ENCODE results near the gene DDIT4. TPM values are rescaled to one million over a fixed set of nuclear protein-coding genes. Genes with fewer than 3 reads are reported as not detected.
"Not testable (repeated sequence)": the region's sequence is repeated elsewhere in the genome, so short reads cannot be mapped to it uniquely, and the experiment has no call there.

The DDIT4 gene, protein sequence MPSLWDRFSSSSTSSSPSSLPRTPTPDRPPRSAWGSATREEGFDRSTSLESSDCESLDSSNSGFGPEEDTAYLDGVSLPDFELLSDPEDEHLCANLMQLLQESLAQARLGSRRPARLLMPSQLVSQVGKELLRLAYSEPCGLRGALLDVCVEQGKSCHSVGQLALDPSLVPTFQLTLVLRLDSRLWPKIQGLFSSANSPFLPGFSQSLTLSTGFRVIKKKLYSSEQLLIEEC
- 1,000 to 10,000 TPM; 1,071 to 1,096 TPM for total RNA-seq

DNA sequence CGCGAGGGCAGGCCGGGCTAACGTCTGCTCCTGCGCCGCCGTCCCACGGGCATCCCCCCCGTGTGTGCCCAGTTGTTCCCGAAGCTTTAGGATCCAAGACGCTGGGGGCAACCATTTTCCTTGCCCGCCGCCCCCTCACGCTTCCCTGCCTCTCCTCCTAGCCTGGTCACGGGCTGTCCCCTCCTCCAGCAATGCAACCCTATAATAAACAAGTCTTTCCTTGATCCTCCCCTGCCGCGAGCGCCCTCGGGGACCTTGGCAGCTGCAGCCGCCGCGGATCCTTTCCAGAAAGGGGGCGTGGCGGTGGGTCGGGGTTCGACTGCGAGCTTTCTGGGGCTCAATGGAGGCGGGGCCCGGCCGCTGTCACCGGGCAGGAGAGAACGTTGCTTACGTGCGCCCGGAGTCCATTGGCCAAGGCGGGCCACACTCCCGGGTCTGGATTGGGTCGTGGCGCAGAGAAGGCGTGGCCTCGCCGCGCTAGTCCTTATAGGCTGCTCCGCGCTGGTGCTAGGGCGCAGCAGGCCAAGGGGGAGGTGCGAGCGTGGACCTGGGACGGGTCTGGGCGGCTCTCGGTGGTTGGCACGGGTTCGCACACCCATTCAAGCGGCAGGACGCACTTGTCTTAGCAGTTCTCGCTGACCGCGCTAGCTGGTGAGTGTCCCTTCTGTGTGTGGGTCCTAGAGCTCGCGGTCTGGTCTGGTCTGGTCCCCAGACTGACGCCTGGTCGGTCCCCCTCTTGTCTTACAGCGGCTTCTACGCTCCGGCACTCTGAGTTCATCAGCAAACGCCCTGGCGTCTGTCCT is at the start of gene DDIT4:
TSS of gene DDIT4 (plus strand) at position 515 of the 803 bp plus-strand sequence. CDS start 293 bp downstream, outside the sequence.
- ChIA-PET POLR2A (interaction anchor here (0.9 to 13.5 kb wide), 20 partner anchors 11 to 149 kb away, joined by 3 to 290 read pairs (median 8); partner anchors contain the start of genes ANAPC16 and ASCC1), CTCF (interaction anchor here (0.6 to 11.4 kb wide), 15 partner anchors 8 to 225 kb away, joined by 3 to 164 read pairs (median 10); no protein-coding TSS in a partner anchor)
- no peaks in the 10 kb centered on the region for H3K9me3 Mint-ChIP-seq
- intact Hi-C loops (cut with micrococcal nuclease): loop anchor here (2.0 kb wide), 1 partner anchor 61 kb away; no protein-coding TSS in a partner anchor
- peaks cover 43% of the 10 kb centered on the region for H3K4me1 Mint-ChIP-seq (ENCODE audit: low read depth)
- H3K27ac Mint-ChIP-seq: peak within 1 kb of the TSS; percentile 97
- H3K27me3 Mint-ChIP-seq: no peaks in the 10 kb centered on the region
- H3K36me3 Mint-ChIP-seq (ENCODE audit: low read depth): peaks cover 37% of the 10 kb centered on the region
- peak within 1 kb of the TSS; percentile 100 for H3K4me3 Mint-ChIP-seq
- ATAC-seq (peak; percentile 86), DNase-seq (peak; percentile 100)
- TF ChIP-seq, protein P1, sequence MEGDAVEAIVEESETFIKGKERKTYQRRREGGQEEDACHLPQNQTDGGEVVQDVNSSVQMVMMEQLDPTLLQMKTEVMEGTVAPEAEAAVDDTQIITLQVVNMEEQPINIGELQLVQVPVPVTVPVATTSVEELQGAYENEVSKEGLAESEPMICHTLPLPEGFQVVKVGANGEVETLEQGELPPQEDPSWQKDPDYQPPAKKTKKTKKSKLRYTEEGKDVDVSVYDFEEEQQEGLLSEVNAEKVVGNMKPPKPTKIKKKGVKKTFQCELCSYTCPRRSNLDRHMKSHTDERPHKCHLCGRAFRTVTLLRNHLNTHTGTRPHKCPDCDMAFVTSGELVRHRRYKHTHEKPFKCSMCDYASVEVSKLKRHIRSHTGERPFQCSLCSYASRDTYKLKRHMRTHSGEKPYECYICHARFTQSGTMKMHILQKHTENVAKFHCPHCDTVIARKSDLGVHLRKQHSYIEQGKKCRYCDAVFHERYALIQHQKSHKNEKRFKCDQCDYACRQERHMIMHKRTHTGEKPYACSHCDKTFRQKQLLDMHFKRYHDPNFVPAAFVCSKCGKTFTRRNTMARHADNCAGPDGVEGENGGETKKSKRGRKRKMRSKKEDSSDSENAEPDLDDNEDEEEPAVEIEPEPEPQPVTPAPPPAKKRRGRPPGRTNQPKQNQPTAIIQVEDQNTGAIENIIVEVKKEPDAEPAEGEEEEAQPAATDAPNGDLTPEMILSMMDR (IDR thresholded peaks at IDR 0.05): no peak

DNA sequence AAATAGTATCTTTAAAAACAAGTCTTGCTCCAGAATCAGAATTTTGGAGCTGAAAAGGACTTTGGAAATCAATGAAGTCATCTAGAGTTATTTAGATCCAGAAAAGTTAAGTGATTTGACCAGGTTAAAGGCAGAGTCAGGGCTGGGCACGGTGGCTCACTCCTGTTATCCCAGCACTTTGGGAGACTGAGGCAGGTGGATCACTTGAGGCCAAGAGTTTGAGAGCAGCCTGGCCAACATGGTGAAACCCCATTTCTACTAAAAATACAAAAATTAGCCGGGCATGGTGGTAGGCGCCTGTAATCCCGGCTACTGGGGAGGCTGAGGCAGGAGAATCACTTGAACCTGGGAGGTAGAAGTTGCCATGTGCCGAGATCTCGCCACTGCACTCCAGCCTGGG is 49.5 kb upstream of the DDIT4 start:
- intact Hi-C loops (cut with micrococcal nuclease); DNase-seq; ATAC-seq; H3K4me3 Mint-ChIP-seq; H3K9me3 Mint-ChIP-seq; H3K27me3 Mint-ChIP-seq: not testable (repeated sequence)
- CTCF ChIA-PET: interaction anchor here (0.6 to 4.2 kb wide), 22 partner anchors 9 to 176 kb away, joined by 3 to 40 read pairs (median 5); no protein-coding TSS in a partner anchor
- Mint-ChIP-seq H3K4me1 (ENCODE audit: low read depth) (peaks cover 51% of the 10 kb centered on the region), H3K36me3 (ENCODE audit: low read depth) (peaks cover 40% of the 10 kb centered on the region), H3K27ac (peak overlapping the region; percentile 91)
- POLR2A ChIA-PET: interaction anchor here (1.2 kb wide), 1 partner anchor 73 kb away, joined by 3 read pairs; no protein-coding TSS in a partner anchor

DNA sequence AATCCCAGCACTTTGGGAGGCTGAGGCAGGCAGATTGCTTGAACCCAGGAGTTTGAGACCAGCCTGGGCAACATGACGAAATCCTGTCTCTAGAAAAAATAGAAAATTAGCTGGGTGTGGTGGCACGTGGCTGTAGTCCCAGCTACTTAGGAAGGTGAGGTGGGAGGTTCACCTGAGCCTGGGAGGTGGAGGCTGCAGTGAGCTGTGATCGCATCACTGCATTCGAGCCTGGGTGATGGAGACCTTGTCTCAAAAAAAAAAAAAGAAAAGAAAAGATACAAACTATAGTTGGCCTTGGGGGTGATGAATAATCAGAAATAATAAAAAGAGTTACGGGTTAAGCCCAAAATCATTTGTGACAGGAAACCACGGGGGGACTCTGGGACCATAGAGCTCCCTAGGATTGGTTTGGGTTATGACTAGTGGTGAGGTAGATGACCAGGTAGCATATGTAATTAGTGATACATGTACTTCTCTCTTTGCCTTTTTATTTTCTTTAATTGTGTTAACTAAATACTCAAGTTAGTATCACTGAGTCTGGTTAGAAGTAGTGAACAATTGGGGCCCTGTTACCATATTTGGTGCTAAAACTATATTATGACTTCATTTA is 47.2 kb upstream of the DDIT4 start:
- H3K36me3 Mint-ChIP-seq (ENCODE audit: low read depth): peaks cover 44% of the 10 kb centered on the region
- H3K27me3 Mint-ChIP-seq: no peaks in the 10 kb centered on the region
- DNase-seq: no peak
- H3K9me3 Mint-ChIP-seq: no peaks in the 10 kb centered on the region
- ATAC-seq: no peak
- TF ChIP-seq, protein P1 (IDR thresholded peaks at IDR 0.05): no peak
- H3K4me1 Mint-ChIP-seq (ENCODE audit: low read depth): peaks cover 52% of the 10 kb centered on the region
- H3K4me3 Mint-ChIP-seq: no peak overlapping the region
- intact Hi-C loops (cut with micrococcal nuclease): loop anchor here (2.0 kb wide), 1 partner anchor 26 kb away; no protein-coding TSS in a partner anchor
- ChIA-PET CTCF (interaction anchor here (0.7 to 4.2 kb wide), 6 partner anchors 11 to 178 kb away, joined by 3 to 40 read pairs (median 4); no protein-coding TSS in a partner anchor), POLR2A (interaction anchor here (0.9 to 1.3 kb wide), 3 partner anchors 21 to 95 kb away, joined by 3 read pairs; no protein-coding TSS in a partner anchor)
- peak overlapping the region; percentile 79 for H3K27ac Mint-ChIP-seq

DNA sequence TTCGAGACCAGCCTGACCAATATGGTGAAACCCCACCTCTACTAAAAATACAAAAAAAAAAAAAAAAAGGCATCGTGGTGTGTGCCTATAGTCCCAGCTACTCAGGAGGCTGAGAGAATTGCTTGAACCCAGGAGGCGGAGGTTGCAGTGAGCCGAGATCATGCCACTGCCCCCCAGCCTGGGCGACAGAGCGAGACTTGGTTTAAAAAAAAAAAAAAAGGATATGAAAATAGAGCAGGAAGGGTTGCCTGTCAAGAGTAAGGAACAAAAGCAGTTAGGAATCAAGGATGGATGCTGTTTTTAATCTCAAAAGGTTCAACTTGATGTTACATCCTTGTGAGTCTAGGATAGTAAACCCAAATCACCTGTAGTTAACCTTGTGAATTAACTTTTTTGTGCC is 45.9 kb upstream of the DDIT4 start:
- Mint-ChIP-seq H3K4me3 (no peak overlapping the region), H3K9me3 (no peaks in the 10 kb centered on the region), H3K4me1 (ENCODE audit: low read depth) (peaks cover 48% of the 10 kb centered on the region), H3K36me3 (ENCODE audit: low read depth) (peaks cover 45% of the 10 kb centered on the region), H3K27me3 (no peaks in the 10 kb centered on the region), H3K27ac (peak overlapping the region; percentile 61)
- ChIA-PET CTCF (interaction anchor here (1.1 to 2.6 kb wide), 4 partner anchors 9 to 331 kb away, joined by 3 to 12 read pairs (median 4); partner anchors contain the start of gene ASCC1), POLR2A (no interaction called here)
- TF ChIP-seq, protein P1 (IDR thresholded peaks at IDR 0.05): no peak
- ATAC-seq: no peak
- intact Hi-C loops (cut with micrococcal nuclease): loop anchor here (2.0 kb wide), 1 partner anchor 25 kb away; no protein-coding TSS in a partner anchor
- no peak for DNase-seq

DNA sequence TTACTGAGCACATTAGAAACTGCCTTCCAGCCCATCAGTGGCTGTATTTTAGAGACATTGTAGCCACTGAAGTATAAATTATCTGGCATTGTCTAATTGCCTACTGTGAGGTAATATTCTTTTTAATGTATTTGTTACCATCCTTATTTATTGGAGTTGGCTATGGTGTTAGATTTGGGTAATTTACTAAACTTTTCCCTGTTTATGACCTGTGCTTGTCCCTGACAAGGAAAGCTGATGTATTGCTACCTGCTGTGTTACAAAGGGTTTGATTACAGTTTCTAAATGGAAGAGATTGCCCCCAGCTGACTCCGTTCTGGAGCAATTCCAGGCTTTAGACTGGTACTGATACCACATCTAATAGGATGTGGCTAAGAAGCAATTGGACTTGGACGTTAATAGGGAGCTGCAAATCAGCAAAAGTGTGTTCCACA is 45.4 kb upstream of the DDIT4 start:
- H3K27ac Mint-ChIP-seq: peak overlapping the region; percentile 61
- TF ChIP-seq, protein P1 (IDR thresholded peaks at IDR 0.05): no peak
- CTCF ChIA-PET: interaction anchor here (1.0 to 2.6 kb wide), 9 partner anchors 10 to 332 kb away, joined by 3 to 12 read pairs (median 4); partner anchors contain the start of gene ASCC1
- DNase-seq (no peak), ATAC-seq (no peak)
- no peaks in the 10 kb centered on the region for H3K27me3 Mint-ChIP-seq
- H3K9me3 Mint-ChIP-seq: no peaks in the 10 kb centered on the region
- intact Hi-C loops (cut with micrococcal nuclease): no loop called here
- peaks cover 45% of the 10 kb centered on the region for H3K4me1 Mint-ChIP-seq (ENCODE audit: low read depth)
- H3K4me3 Mint-ChIP-seq: no peak overlapping the region
- H3K36me3 Mint-ChIP-seq (ENCODE audit: low read depth): peaks cover 49% of the 10 kb centered on the region
- POLR2A ChIA-PET: interaction anchor here (0.7 to 0.9 kb wide), 2 partner anchors 35 to 142 kb away, joined by 3 read pairs; no protein-coding TSS in a partner anchor

All from activated CD8-positive, alpha-beta T cell treated with anti-CD3 and anti-CD28 coated beads for 36 hours (primary cell).